T-cell (primary cell): ENCODE measurements around the gene GOLGA8J. TPM values are rescaled to one million over a fixed set of nuclear protein-coding genes. Genes with fewer than 3 reads are reported as not detected.
A peak's percentile ranks its signal among the peaks of the same experiment; 100 is the strongest.
"Not testable (repeated sequence)": the region's sequence is repeated elsewhere in the genome, so short reads cannot be mapped to it uniquely, and the experiment has no call there.

Source experiments
- ATAC-seq, 4 experiments: fragments of 200-7000 bp in 3 of 4; fragments of 150-1000 bp in 1 of 4; cut with Tn5 transposase; replicated peaks in 1 of 4; 1 replicate in 3 of 4; 2 replicates in 1 of 4; pipeline ENCODE4 v1.10.0; 2021; ENCODE audit warnings: moderate library complexity in 3 of 4, mild to moderate bottlenecking in 2 of 4, moderate number of reproducible peaks in 1 of 4
- CTCF ChIA-PET, 2 donors: fragments of 300-600 bp; sonication (Branson Sonifier 250); formaldehyde crosslinking; loops; one replicate each; lab custom pipeline; 2022; ENCODE audit warnings: antibody characterized with exemption in 2 of 2; lab: Charles Lee
- POLR2A ChIA-PET, 2 donors: fragments of 300-600 bp; sonication (Branson Sonifier 250); formaldehyde crosslinking; loops; one replicate each; lab custom pipeline; 2022; ENCODE audit warnings: antibody characterized with exemption in 2 of 2; lab: Charles Lee
- DNase-seq, 35 experiments: peaks; one replicate each; pipeline versions ENCODE4 v3.0.0 to v3.0.0-alpha.2; 2013 to 2023
- H3K27ac ChIP-seq: one replicate; pipeline ENCODE4 v1.5.1; 2013; ENCODE audit warnings: low read length
- H3K27me3 ChIP-seq, 2 experiments: replicated peaks in 1 of 2; 1 replicate in 1 of 2; 2 replicates in 1 of 2; pipeline versions ENCODE4 v1.6.1 to v1.7.0; 2013; ENCODE audit warnings: low read length in 1 of 2, mixed read lengths in 1 of 2; ENCODE audit not compliant: control insufficient read depth in 2 of 2, insufficient read depth in 2 of 2; ENCODE audit errors: extremely low read depth in 1 of 2
- H3K36me3 ChIP-seq, 2 donors: 1 replicate in 1 of 2; 2 replicates in 1 of 2; pipeline versions ENCODE4 v1.6.1 to v1.7.0; 2013; ENCODE audit warnings: low read length in 1 of 2; ENCODE audit not compliant: control insufficient read depth in 2 of 2, insufficient read depth in 1 of 2; ENCODE audit errors: extremely low read depth in 1 of 2
- H3K4me1 ChIP-seq, 2 experiments: 1 replicate in 1 of 2; 2 replicates in 1 of 2; pipeline versions ENCODE4 v1.6.1 to v1.7.0; 2013; ENCODE audit warnings: low read length in 2 of 2, mixed read lengths in 1 of 2; ENCODE audit not compliant: insufficient read depth in 2 of 2, control insufficient read depth in 1 of 2; ENCODE audit errors: extremely low read depth in 1 of 2
- H3K4me3 ChIP-seq, 2 donors: 1 replicate in 1 of 2; 2 replicates in 1 of 2; pipeline versions ENCODE4 v1.5.1 to v1.7.0; 2013; ENCODE audit warnings: mild to moderate bottlenecking in 2 of 2, low read length in 1 of 2, moderate library complexity in 1 of 2; ENCODE audit not compliant: control insufficient read depth in 1 of 2; ENCODE audit errors: extremely low read depth in 1 of 2
- H3K9me3 ChIP-seq: 2 replicates; pipeline ENCODE4 v1.7.0; 2013
- H3K27ac Mint-ChIP-seq, 2 donors: one replicate each; pipeline ENCODE4 v1.8.0; 2020 to 2021; ENCODE audit warnings: mild to moderate bottlenecking in 2 of 2, mixed read lengths in 2 of 2
- H3K27me3 Mint-ChIP-seq, 2 donors: one replicate each; pipeline ENCODE4 v1.8.0; 2021 to 2022; ENCODE audit warnings: mixed read lengths in 2 of 2
- H3K36me3 Mint-ChIP-seq: one replicate; pipeline ENCODE4 v1.8.0; 2021; ENCODE audit warnings: mixed read lengths
- H3K4me1 Mint-ChIP-seq, 3 donors: one replicate each; pipeline ENCODE4 v1.8.0; 2020 to 2022; ENCODE audit warnings: mixed read lengths in 3 of 3, mild to moderate bottlenecking in 1 of 3
- H3K4me3 Mint-ChIP-seq, 3 donors: one replicate each; pipeline ENCODE4 v1.8.0; 2020 to 2022; ENCODE audit warnings: mild to moderate bottlenecking in 3 of 3, mixed read lengths in 3 of 3, moderate library complexity in 3 of 3
- H3K9me3 Mint-ChIP-seq, 3 donors: one replicate each; pipeline ENCODE4 v1.8.0; 2020 to 2022; ENCODE audit warnings: mixed read lengths in 3 of 3
- WGBS: methylation state at CpG from one replicate; pipeline ENCODE4 v1.1.5; 2013; ENCODE audit warnings: missing lambda C conversion rate; ENCODE audit not compliant: insufficient coverage; 5-methylcytosine and 5-hydroxymethylcytosine counted together
- total RNA-seq, 35 experiments: library from RNA in 6 of 35; stranded (reverse) in 6 of 35; fragments of 120-200 nt in 1 of 35; gene quantifications; one replicate each; pipeline versions ENCODE4 v1.2.1 to v1.2.4 and lab custom pipeline; 2013 to 2026

GOLGA8J gene
- total RNA-seq, 5 donors from 2014 or later (not counting 1 experiment from before 2014, with no cell fraction given), result not detected

DNA sequence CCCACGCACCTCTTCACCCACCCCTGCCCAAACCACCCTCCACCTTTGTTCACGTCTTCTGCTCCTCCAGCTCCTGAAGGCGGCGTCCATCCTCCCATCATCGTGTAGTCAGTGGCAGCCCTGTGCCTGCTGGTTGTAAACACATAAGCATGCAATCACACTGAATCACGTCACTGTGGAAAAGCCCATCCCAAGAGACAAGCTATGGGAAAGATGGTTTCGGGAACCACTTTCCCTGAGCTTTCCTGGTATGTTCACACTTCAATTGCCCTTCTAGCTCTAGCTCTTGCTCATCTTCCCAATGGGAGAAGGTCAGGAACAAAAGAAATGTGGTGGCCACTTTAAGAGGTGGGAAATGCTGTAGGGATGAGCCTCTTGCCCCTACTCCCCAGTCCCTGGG, 14.4 kb upstream of the GOLGA8J start:
- no peaks in the 10 kb centered on the region for H3K36me3 ChIP-seq
- no peaks in the 10 kb centered on the region for H3K9me3 ChIP-seq
- no peak overlapping the region for H3K4me3 Mint-ChIP-seq
- DNase-seq (no peak), ATAC-seq (no peak)
- H3K27ac ChIP-seq, result no peak overlapping the region
- CTCF ChIA-PET, result no interaction called here
- WGBS, result 96% methylated on average over 5 of the region's 7 CpGs
- H3K27me3 Mint-ChIP-seq, result peaks cover 17 to 20% of the 10 kb centered on the region in 2 donors
- POLR2A ChIA-PET, result no interaction called here
- no peak overlapping the region for H3K4me3 ChIP-seq
- no peak overlapping the region for H3K27ac Mint-ChIP-seq
- H3K9me3 Mint-ChIP-seq, result peaks cover 0 to 8% (median 5%) of the 10 kb centered on the region in 3 donors
- H3K36me3 Mint-ChIP-seq, result no peaks in the 10 kb centered on the region
- no peaks in the 10 kb centered on the region for H3K4me1 Mint-ChIP-seq
- H3K27me3 ChIP-seq, result peaks cover 0 to 6% of the 10 kb centered on the region in 2 experiments
- H3K4me1 ChIP-seq, result no peaks in the 10 kb centered on the region

DNA sequence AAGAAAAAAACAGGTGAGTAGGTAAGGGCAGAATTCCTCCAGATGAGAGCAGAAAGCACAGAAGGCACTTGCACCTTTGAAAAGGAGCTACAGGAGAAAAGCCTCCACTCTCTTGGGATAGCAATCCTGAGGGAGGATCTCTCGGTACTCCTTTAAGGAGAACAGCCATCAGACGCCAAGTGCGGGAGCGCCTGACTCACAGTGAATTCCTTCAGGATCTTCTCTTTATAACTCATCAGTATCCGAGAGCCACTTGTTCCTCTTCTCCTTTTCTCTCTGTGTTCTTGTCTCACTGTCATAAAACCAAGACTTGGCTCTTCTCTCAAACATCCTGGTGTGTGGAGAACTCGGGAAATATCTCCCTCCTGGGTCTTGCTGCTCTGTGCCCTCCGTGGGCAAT, 10.1 kb upstream of the GOLGA8J start:
- Mint-ChIP-seq H3K27me3 (peaks cover 21 to 31% of the 10 kb centered on the region in 2 donors), H3K27ac (no peak overlapping the region)

DNA sequence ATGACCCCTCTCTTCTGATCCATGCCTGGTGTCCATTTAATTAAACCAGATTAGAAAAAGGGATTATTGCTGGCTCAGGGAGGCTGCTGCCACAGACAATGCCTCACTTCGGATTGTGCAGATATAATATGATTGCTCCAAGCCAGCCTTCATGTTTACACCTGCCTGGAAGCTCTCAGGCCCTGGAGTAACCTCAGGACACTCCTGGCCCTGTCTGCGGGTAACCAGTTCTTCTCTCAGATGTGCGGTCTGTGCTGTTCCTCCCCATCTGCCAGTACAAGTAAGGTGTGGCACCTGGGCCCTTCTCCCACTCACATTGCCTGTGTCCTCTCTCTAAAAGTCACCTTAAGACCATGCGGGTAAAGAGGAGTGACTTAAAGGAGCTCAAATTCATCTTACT, 8.8 kb upstream of the GOLGA8J start:
- peaks cover 0 to 13% of the 10 kb centered on the region in 2 experiments for H3K27me3 ChIP-seq
- POLR2A ChIA-PET, result no interaction called here
- no peak for DNase-seq
- no peaks in the 10 kb centered on the region for H3K4me1 ChIP-seq
- H3K27ac ChIP-seq, result no peak overlapping the region
- H3K27ac Mint-ChIP-seq, result peak overlapping the region in 1 of 2 donors; percentile 46
- H3K9me3 ChIP-seq, result no peaks in the 10 kb centered on the region
- H3K4me3 Mint-ChIP-seq, result no peak overlapping the region
- H3K4me3 ChIP-seq, result no peak overlapping the region
- CTCF ChIA-PET, result interaction anchor here in 1 of 2 donors (0.8 kb wide), 1 partner anchor 302 kb away, joined by 3 read pairs; no protein-coding TSS in a partner anchor
- H3K36me3 Mint-ChIP-seq, result no peaks in the 10 kb centered on the region
- ATAC-seq, result no peak
- H3K4me1 Mint-ChIP-seq, result no peaks in the 10 kb centered on the region
- H3K9me3 Mint-ChIP-seq, result no peaks in the 10 kb centered on the region
- H3K36me3 ChIP-seq, result no peaks in the 10 kb centered on the region
- peaks cover 15 to 28% of the 10 kb centered on the region in 2 donors for H3K27me3 Mint-ChIP-seq
- 64% methylated on average over 2 of the region's 4 CpGs for WGBS

More for the DNA sequence above, 10.1 kb upstream of the GOLGA8J start:
- H3K4me1 ChIP-seq, result no peaks in the 10 kb centered on the region
- no peak for ATAC-seq
- WGBS, result 80% methylated on average over 6 of the region's 7 CpGs
- Mint-ChIP-seq H3K9me3 (peaks cover 0 to 8% (median 5%) of the 10 kb centered on the region in 3 donors), H3K36me3 (no peaks in the 10 kb centered on the region), H3K4me3 (no peak overlapping the region), H3K4me1 (no peaks in the 10 kb centered on the region)
- H3K27ac ChIP-seq, result no peak overlapping the region
- POLR2A ChIA-PET, result no interaction called here
- peaks cover 0 to 13% of the 10 kb centered on the region in 2 experiments for H3K27me3 ChIP-seq
- H3K9me3 ChIP-seq, result no peaks in the 10 kb centered on the region
- H3K36me3 ChIP-seq, result no peaks in the 10 kb centered on the region
- CTCF ChIA-PET, result interaction anchor here in 1 of 2 donors (1.2 kb wide), 1 partner anchor 325 kb away, joined by 4 read pairs; no protein-coding TSS in a partner anchor
- no peak overlapping the region for H3K4me3 ChIP-seq
- no peak for DNase-seq

DNA sequence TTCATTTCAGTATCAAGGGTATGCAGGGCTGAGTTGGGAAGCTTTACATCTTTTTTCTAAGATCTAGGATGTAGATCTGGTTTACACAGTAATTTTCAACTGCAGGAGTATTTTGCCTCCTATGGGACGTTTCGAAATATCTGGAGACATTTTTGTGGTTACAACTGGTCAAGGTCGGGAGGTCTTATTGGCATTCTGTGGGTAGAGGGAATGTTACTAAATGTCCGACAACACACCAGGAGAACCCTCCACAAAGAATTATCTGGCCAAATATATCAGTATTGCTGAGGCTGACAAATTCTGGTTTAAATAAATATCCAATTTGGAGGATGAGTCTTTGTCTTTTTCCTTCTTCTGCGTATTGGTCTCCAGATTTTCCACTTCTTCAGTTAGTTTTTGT, 1.9 kb upstream of the GOLGA8J start:
- H3K9me3 Mint-ChIP-seq, DNase-seq, H3K4me1 ChIP-seq, H3K36me3 Mint-ChIP-seq, H3K4me3 Mint-ChIP-seq, H3K4me1 Mint-ChIP-seq, CTCF ChIA-PET, H3K27me3 Mint-ChIP-seq, H3K36me3 ChIP-seq, ATAC-seq, POLR2A ChIA-PET, H3K9me3 ChIP-seq, H3K27ac ChIP-seq, H3K27me3 ChIP-seq, H3K27ac Mint-ChIP-seq, H3K4me3 ChIP-seq: not testable (repeated sequence)
- WGBS, result no CpG with 5 or more reads among the region's 5 CpGs

DNA sequence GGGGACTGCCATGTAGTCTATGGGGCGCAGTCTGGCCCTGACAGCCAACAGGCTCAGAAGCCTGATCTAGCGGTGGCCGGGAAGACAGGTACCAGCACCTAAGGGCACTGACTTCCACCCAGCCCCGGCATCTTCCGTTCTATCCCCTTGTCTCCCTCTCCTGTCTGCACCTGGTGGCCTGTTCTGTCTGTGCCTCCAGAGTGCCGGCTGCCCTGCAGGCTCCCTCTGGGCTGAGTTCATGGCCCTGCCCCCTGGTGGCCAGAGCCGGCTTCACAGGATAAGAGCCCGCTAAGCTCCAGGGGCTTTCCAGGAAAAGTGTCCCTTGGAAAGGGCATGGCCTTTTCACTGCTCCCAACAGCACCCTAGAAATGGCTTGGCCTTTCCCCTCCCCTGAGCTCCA, 15.1 kb downstream of the GOLGA8J start:
- H3K9me3 Mint-ChIP-seq, POLR2A ChIA-PET, H3K4me3 ChIP-seq, H3K36me3 Mint-ChIP-seq, H3K4me1 Mint-ChIP-seq, H3K27me3 Mint-ChIP-seq, H3K27ac ChIP-seq, H3K27ac Mint-ChIP-seq, CTCF ChIA-PET, H3K27me3 ChIP-seq, H3K9me3 ChIP-seq, H3K4me1 ChIP-seq, H3K36me3 ChIP-seq, H3K4me3 Mint-ChIP-seq, DNase-seq: not testable (repeated sequence)
- peak in 3 of 4 experiments; percentile 67 to 72 (median 71) for ATAC-seq
- WGBS, result no CpG with 5 or more reads among the region's 8 CpGs

DNA sequence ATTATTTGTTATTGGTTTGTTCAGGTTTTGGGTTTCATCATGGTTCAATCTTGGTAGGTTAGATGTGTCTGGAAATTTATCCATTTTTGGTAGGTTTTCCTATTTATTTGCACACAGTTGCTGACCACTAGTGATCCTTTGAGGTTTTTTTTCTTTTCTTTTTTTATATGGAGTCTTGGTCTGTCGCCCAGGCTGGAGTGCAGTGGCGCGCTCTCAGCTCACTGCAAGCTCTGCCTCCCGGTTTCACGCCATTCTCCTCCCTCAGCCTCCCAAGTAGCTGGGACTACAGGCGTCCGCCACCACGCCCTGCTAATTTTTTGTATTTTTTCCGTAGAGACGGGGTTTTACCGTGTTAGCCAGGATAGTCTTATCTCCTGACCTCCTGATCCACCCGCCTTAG, 20.1 kb downstream of the GOLGA8J start:
- no CpG with 5 or more reads among the region's 12 CpGs for WGBS
- H3K36me3 Mint-ChIP-seq, ATAC-seq, H3K27me3 Mint-ChIP-seq, POLR2A ChIA-PET, H3K9me3 Mint-ChIP-seq, H3K4me3 ChIP-seq, CTCF ChIA-PET, H3K36me3 ChIP-seq, H3K27me3 ChIP-seq, H3K9me3 ChIP-seq, H3K4me3 Mint-ChIP-seq, H3K27ac Mint-ChIP-seq, H3K27ac ChIP-seq, DNase-seq, H3K4me1 Mint-ChIP-seq, H3K4me1 ChIP-seq: not testable (repeated sequence)
